Measurements from ENCODE around the gene RTN4.

RTN4 gene

GRCh38 chr2:55050100-55050994 lies at the start of gene RTN4:
TSS of gene RTN4 (minus strand) at chr2:55050451. CDS start at chr2:55050300, 151 bp downstream.
- TF ChIP-seq MAX (IDR thresholded peaks at IDR 0.05) (peak; percentile 67), TEAD4 (IDR thresholded peaks at IDR 0.05) (no peak; the same call in 1 of the 2 replicates), TAF1 (IDR thresholded peaks at IDR 0.05; ENCODE audit: low read depth) (peak; percentile 64), FOXM1 (IDR thresholded peaks at IDR 0.05; ENCODE audit: borderline replicate concordance, low read depth) (0 out of 2 replicates have a peak, but pooled peaks have one; percentile 33), REST (IDR thresholded peaks at IDR 0.05; ENCODE audit: low read depth) (no peak), RAD21 (IDR thresholded peaks at IDR 0.05; ENCODE audit: low read depth) (no peak), ZBTB7A (IDR thresholded peaks at IDR 0.05; ENCODE audit: low read depth) (peak; percentile 63), CREB1 (IDR thresholded peaks at IDR 0.05; ENCODE audit: low read depth) (peak; percentile 50), TCF12 (IDR thresholded peaks at IDR 0.05; ENCODE audit: low read depth) (peak; percentile 71; the same call in 1 of the 2 replicates), NFIC (IDR thresholded peaks at IDR 0.05) (peak; percentile 2; the same call in 1 of the 2 replicates), CEBPB (IDR thresholded peaks at IDR 0.05) (no peak; the same call in 1 of the 2 replicates), YY1 (IDR thresholded peaks at IDR 0.05; ENCODE audit: low read depth) (peak; percentile 48), EP300 (IDR thresholded peaks at IDR 0.05; ENCODE audit: borderline replicate concordance) (0 out of 2 replicates have a peak, but pooled peaks have one; percentile 12), USF1 (IDR thresholded peaks at IDR 0.05) (no peak), EGR1 (IDR thresholded peaks at IDR 0.05) (no peak)

GRCh38 chr2:55099493-55099877 lies 49.2 kb upstream of the RTN4 start:
- TF ChIP-seq TCF12 (IDR thresholded peaks at IDR 0.05; ENCODE audit: low read depth) (no peak), CEBPB (IDR thresholded peaks at IDR 0.05) (no peak), REST (IDR thresholded peaks at IDR 0.05; ENCODE audit: low read depth) (no peak), CREB1 (IDR thresholded peaks at IDR 0.05; ENCODE audit: low read depth) (no peak), TEAD4 (IDR thresholded peaks at IDR 0.05) (no peak), FOXM1 (IDR thresholded peaks at IDR 0.05; ENCODE audit: borderline replicate concordance, low read depth) (no peak), TAF1 (IDR thresholded peaks at IDR 0.05; ENCODE audit: low read depth) (no peak), USF1 (IDR thresholded peaks at IDR 0.05) (no peak), RAD21 (IDR thresholded peaks at IDR 0.05; ENCODE audit: low read depth) (no peak), EP300 (IDR thresholded peaks at IDR 0.05; ENCODE audit: borderline replicate concordance) (no peak), NFIC (IDR thresholded peaks at IDR 0.05) (no peak), MAX (IDR thresholded peaks at IDR 0.05) (no peak), ZBTB7A (IDR thresholded peaks at IDR 0.05; ENCODE audit: low read depth) (no peak)

- TF ChIP-seq FOXM1 (IDR thresholded peaks at IDR 0.05; ENCODE audit: borderline replicate concordance, low read depth): no peak
- TF ChIP-seq REST (IDR thresholded peaks at IDR 0.05; ENCODE audit: low read depth): no peak
These were observed 47.5 kb upstream of the RTN4 start for GRCh38 chr2:55097461-55098410.
